C4-2B (cell line): ENCODE results near the gene RNF5.
"Not testable (repeated sequence)": the region's sequence is repeated elsewhere in the genome, so short reads cannot be mapped to it uniquely, and the experiment has no call there.

ENCODE experiments used
- H3K27ac ChIP-seq: fragments of 450-650 bp; 2 replicates; pipeline ENCODE4 v1.5.1; 2017
- CTCF ChIP-seq: fragments of 450-650 bp; conservative IDR thresholded peaks from 2 replicates; pipeline ENCODE4 v1.5.1; 2017; ENCODE audit warnings: mild to moderate bottlenecking
- ZFX ChIP-seq: fragments of 450-650 bp; IDR thresholded peaks from 2 replicates; pipeline ENCODE4 v1.6.1; 2017

RNF5 gene

GRCh38 chr6:32181148-32181702 is 3.0 kb downstream of the RNF5 start:
- no peak overlapping the region for H3K27ac ChIP-seq
- TF ChIP-seq ZFX (no peak), CTCF (no peak)

GRCh38 chr6:32181915-32182529 is 3.8 kb downstream of the RNF5 start:
- no peak overlapping the region for H3K27ac ChIP-seq
- TF ChIP-seq ZFX: no peak
- TF ChIP-seq CTCF: no peak

- no peak for TF ChIP-seq ZFX
- TF ChIP-seq CTCF: no peak
- no peak overlapping the region for H3K27ac ChIP-seq
Observed at GRCh38 chr6:32182555-32182981, 4.4 kb downstream of the RNF5 start.

- H3K27ac ChIP-seq: no peak overlapping the region
- TF ChIP-seq ZFX: no peak
- TF ChIP-seq CTCF: no peak
Observed at GRCh38 chr6:32183030-32183429, 4.8 kb downstream of the RNF5 start.

GRCh38 chr6:32183483-32184083 is 5.4 kb downstream of the RNF5 start:
- no peak overlapping the region for H3K27ac ChIP-seq
- TF ChIP-seq CTCF: no peak
- no peak for TF ChIP-seq ZFX

GRCh38 chr6:32184084-32184640 is 6.0 kb downstream of the RNF5 start, which contains the start of gene AGER:
Gene AGER (minus strand): TSS chr6:32184253. CDS start chr6:32184222, 31 bp downstream.
- H3K27ac ChIP-seq: no peak within 1 kb of the TSS
- no peak for TF ChIP-seq ZFX
- no peak for TF ChIP-seq CTCF

- H3K27ac ChIP-seq: not testable (repeated sequence)
Observed at GRCh38 chr6:32185681-32186131, 7.5 kb downstream of the RNF5 start.

GRCh38 chr6:32186151-32186840 is 8.1 kb downstream of the RNF5 start:
- not testable (repeated sequence) for H3K27ac ChIP-seq
